Ishikawa (cell line): ENCODE measurements around the gene KRT33B.

Experiments
- CEBPB ChIP-seq: IDR thresholded peaks from 2 replicates; pipeline ENCODE4 v1.6.1; 2012
- CREB1 ChIP-seq: IDR thresholded peaks from 2 replicates; pipeline ENCODE4 v1.6.1; 2012; ENCODE audit warnings: low read depth
- EGR1 ChIP-seq: IDR thresholded peaks from 2 replicates; pipeline ENCODE4 v1.6.1; 2012
- EP300 ChIP-seq: IDR thresholded peaks from 2 replicates; pipeline ENCODE4 v1.6.1; 2012; ENCODE audit warnings: borderline replicate concordance
- FOXM1 ChIP-seq: IDR thresholded peaks from 2 replicates; pipeline ENCODE4 v1.6.1; 2012; ENCODE audit warnings: low read depth, borderline replicate concordance
- MAX ChIP-seq: IDR thresholded peaks from 2 replicates; pipeline ENCODE4 v1.6.1; 2012
- NFIC ChIP-seq: IDR thresholded peaks from 2 replicates; pipeline ENCODE4 v1.6.1; 2012
- RAD21 ChIP-seq: IDR thresholded peaks from 2 replicates; pipeline ENCODE4 v1.6.1; 2012; ENCODE audit warnings: low read depth
- REST ChIP-seq: IDR thresholded peaks from 2 replicates; pipeline ENCODE4 v1.6.1; 2012; ENCODE audit warnings: low read depth, mild to moderate bottlenecking
- TAF1 ChIP-seq: IDR thresholded peaks from 2 replicates; pipeline ENCODE4 v1.6.1; 2012; ENCODE audit warnings: low read depth, mild to moderate bottlenecking
- TCF12 ChIP-seq: IDR thresholded peaks from 2 replicates; pipeline ENCODE4 v1.6.1; 2012; ENCODE audit warnings: low read depth
- TEAD4 ChIP-seq: IDR thresholded peaks from 2 replicates; pipeline ENCODE4 v1.6.1; 2012
- USF1 ChIP-seq: IDR thresholded peaks from 2 replicates; pipeline ENCODE4 v1.6.1; 2012
- YY1 ChIP-seq: IDR thresholded peaks from 2 replicates; pipeline ENCODE4 v1.6.1; 2012; ENCODE audit warnings: low read depth
- ZBTB7A ChIP-seq: IDR thresholded peaks from 2 replicates; pipeline ENCODE4 v1.6.1; 2012; ENCODE audit warnings: low read depth

KRT33B gene

GRCh38 chr17:41392278-41392677 is 22.7 kb upstream of the KRT33B start:
- no peak for TF ChIP-seq ZBTB7A
- no peak for TF ChIP-seq YY1
- TF ChIP-seq MAX, result no peak
- TF ChIP-seq EP300, result no peak
- TF ChIP-seq CEBPB, result no peak
- TF ChIP-seq NFIC, result no peak
- no peak for TF ChIP-seq CREB1
- TF ChIP-seq TAF1, result no peak
- TF ChIP-seq USF1, result no peak
- TF ChIP-seq REST, result no peak
- TF ChIP-seq TCF12, result no peak
- no peak for TF ChIP-seq EGR1
- no peak for TF ChIP-seq TEAD4
- TF ChIP-seq RAD21, result no peak
- no peak for TF ChIP-seq FOXM1

- TF ChIP-seq TAF1, result no peak
- no peak for TF ChIP-seq FOXM1
- no peak for TF ChIP-seq CEBPB
- TF ChIP-seq RAD21, result no peak
- TF ChIP-seq USF1, result no peak
- TF ChIP-seq EGR1, result no peak
- no peak for TF ChIP-seq CREB1
- no peak for TF ChIP-seq TEAD4
- TF ChIP-seq REST, result no peak
- no peak for TF ChIP-seq MAX
- TF ChIP-seq EP300, result no peak
- no peak for TF ChIP-seq ZBTB7A
- no peak for TF ChIP-seq TCF12
- no peak for TF ChIP-seq YY1
- TF ChIP-seq NFIC, result no peak
These were observed 21.9 kb upstream of the KRT33B start for GRCh38 chr17:41391535-41391934.

- TF ChIP-seq TAF1, result no peak
- TF ChIP-seq TEAD4, result no peak
- TF ChIP-seq USF1, result no peak
- TF ChIP-seq CEBPB, result no peak
- no peak for TF ChIP-seq RAD21
- no peak for TF ChIP-seq EP300
- TF ChIP-seq REST, result no peak
- TF ChIP-seq MAX, result no peak
- TF ChIP-seq EGR1, result no peak
- no peak for TF ChIP-seq CREB1
- no peak for TF ChIP-seq TCF12
These were observed 20.9 kb upstream of the KRT33B start for GRCh38 chr17:41390411-41390938.

GRCh38 chr17:41387670-41388069 is 18.1 kb upstream of the KRT33B start:
- TF ChIP-seq TCF12 (no peak), REST (no peak), TAF1 (no peak), FOXM1 (no peak), RAD21 (no peak), EP300 (no peak), YY1 (no peak), USF1 (no peak), ZBTB7A (no peak), MAX (no peak), NFIC (no peak)
